AG09309 (cell line): ENCODE data around the gene TCF4.

Experiments
- DNase-seq: peaks from one replicate; pipeline ENCODE4 v3.0.0-alpha.2; 2010; ENCODE audit warnings: low read depth
- H3K4me3 ChIP-seq: 2 replicates; pipeline ENCODE4 v1.5.1; 2011; ENCODE audit warnings: mild to moderate bottlenecking, low read depth, low read length, moderate library complexity; ENCODE audit not compliant: control insufficient read depth
- CTCF ChIP-seq: IDR thresholded peaks from 2 replicates; pipeline ENCODE4 v1.5.1; 2011; ENCODE audit warnings: mild to moderate bottlenecking, low read depth, low read length, inconsistent platforms; ENCODE audit not compliant: insufficient read depth, control insufficient read depth; ENCODE audit errors: missing control alignments

Gene TCF4

GRCh38 chr18:55552526-55553189 is 35.3 kb downstream of the TCF4 start:
- DNase-seq = peak; percentile 45
- no peak overlapping the region for H3K4me3 ChIP-seq
- no peak for TF ChIP-seq CTCF

DNA sequence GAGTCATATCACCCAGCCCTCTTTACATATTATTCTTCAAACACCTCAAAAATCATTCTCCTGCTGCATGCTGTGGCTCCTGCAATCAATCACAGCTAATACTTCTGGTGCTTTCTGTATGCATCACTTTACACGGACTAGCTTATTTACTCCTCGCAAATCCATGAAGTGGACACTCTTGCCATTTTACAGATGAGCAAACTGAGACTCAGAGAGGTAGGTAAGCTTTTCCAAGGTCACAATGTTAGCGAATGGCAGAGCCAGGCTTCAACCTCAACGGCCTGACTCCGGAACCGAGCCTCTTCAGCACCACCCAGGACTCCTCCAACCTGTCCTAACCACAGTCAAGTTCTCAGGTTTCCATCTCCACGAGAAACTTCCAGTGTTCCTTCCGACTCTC is 36.8 kb downstream of the TCF4 start:
- no peak overlapping the region for H3K4me3 ChIP-seq
- DNase-seq = no peak
- no peak for TF ChIP-seq CTCF

GRCh38 chr18:55550471-55550870 is 37.5 kb downstream of the TCF4 start:
- no peak overlapping the region for H3K4me3 ChIP-seq
- no peak for DNase-seq
- TF ChIP-seq CTCF = no peak

- DNase-seq = no peak
- no peak for TF ChIP-seq CTCF
- no peak overlapping the region for H3K4me3 ChIP-seq
Measured at GRCh38 chr18:55549474-55550104, 38.4 kb downstream of the TCF4 start.

- DNase-seq = no peak
- TF ChIP-seq CTCF = no peak
- no peak overlapping the region for H3K4me3 ChIP-seq
Measured at GRCh38 chr18:55547705-55548056, 40.3 kb downstream of the TCF4 start.

- peak; percentile 21 for DNase-seq
- TF ChIP-seq CTCF = no peak
- H3K4me3 ChIP-seq = peak overlapping the region; percentile 15; the same call in 1 of the 2 replicates
Measured at GRCh38 chr18:55546851-55547704, 40.9 kb downstream of the TCF4 start.
